ENCODE measurements around the gene PGF. TPM values are rescaled to one million over a fixed set of nuclear protein-coding genes. Genes with fewer than 3 reads are reported as not detected.

PGF gene
- total and polyA plus RNA-seq, 2 of the 13 experiments (the other 11 are each of a cell fraction or from before 2014, with no cell fraction given): 10.7 to 27.5 TPM

DNA sequence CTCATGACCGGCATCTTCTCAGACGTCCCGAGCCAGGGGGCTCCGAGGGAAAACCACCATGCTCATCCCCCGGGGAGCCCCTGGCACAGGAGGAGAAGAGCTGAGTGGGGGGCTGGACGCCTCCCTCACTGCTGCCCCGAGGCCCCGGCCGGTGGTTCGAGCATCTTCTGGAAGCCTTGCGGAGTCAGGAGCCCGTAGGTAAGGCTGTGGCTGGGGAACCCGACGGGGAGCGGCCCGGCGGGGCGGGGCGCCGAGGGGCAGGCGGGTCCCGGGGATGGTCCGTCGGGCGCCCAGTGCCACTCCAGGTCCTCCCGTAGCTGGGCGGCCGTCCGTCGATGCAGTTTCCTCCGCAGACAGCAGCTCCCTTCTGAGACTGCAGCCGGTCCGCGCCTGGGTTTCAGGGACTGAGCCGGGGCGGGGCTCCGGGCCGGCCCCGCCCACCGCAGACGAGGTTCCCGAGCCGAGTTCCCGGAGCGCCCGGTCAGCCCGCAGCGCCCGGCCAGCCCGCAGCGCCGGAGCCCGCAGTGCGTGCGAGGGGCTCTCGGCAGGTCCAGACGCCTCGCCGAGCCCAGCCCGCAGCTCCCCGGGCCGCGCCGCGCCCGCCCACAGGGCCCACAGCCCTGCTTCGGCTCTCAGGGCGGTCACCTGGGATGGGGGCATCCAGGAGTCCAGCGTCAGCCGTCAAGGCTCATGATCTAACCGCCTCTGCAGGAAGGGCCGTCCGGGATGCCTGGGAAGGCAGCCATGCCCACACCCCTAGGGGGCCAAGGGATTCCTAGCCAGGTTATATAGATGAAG, at the start of gene PGF (continued):
- TF ChIP-seq, protein P1, sequence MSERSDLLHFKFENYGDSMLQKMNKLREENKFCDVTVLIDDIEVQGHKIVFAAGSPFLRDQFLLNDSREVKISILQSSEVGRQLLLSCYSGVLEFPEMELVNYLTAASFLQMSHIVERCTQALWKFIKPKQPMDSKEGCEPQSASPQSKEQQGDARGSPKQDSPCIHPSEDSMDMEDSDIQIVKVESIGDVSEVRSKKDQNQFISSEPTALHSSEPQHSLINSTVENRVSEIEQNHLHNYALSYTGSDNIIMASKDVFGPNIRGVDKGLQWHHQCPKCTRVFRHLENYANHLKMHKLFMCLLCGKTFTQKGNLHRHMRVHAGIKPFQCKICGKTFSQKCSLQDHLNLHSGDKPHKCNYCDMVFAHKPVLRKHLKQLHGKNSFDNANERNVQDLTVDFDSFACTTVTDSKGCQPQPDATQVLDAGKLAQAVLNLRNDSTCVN (CRISPR knock-in tag; IDR thresholded peaks at IDR 0.05; ENCODE audit: borderline replicate concordance): 0 out of 2 replicates have a peak, but pooled peaks have one; percentile 38
- TF ChIP-seq, protein P2, sequence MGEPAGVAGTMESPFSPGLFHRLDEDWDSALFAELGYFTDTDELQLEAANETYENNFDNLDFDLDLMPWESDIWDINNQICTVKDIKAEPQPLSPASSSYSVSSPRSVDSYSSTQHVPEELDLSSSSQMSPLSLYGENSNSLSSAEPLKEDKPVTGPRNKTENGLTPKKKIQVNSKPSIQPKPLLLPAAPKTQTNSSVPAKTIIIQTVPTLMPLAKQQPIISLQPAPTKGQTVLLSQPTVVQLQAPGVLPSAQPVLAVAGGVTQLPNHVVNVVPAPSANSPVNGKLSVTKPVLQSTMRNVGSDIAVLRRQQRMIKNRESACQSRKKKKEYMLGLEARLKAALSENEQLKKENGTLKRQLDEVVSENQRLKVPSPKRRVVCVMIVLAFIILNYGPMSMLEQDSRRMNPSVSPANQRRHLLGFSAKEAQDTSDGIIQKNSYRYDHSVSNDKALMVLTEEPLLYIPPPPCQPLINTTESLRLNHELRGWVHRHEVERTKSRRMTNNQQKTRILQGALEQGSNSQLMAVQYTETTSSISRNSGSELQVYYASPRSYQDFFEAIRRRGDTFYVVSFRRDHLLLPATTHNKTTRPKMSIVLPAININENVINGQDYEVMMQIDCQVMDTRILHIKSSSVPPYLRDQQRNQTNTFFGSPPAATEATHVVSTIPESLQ (CRISPR knock-in tag; conservative IDR thresholded peaks at IDR 0.05): no peak
- TF ChIP-seq KDM5B (CRISPR knock-in tag; IDR thresholded peaks at IDR 0.05; ENCODE audit: borderline replicate concordance) (peak; percentile 28; the same call in 1 of the 2 replicates), ZNF547 (CRISPR knock-in tag; IDR thresholded peaks at IDR 0.05) (no peak), ARNT2 (CRISPR knock-in tag; IDR thresholded peaks at IDR 0.05; ENCODE audit: low read depth) (peak; percentile 82), GATA4 (IDR thresholded peaks at IDR 0.05; ENCODE audit: borderline replicate concordance, low read depth) (0 out of 2 replicates have a peak, but pooled peaks have one; percentile 45), ZFP37 (CRISPR knock-in tag; IDR thresholded peaks at IDR 0.05; ENCODE audit: borderline replicate concordance) (0 out of 2 replicates have a peak, but pooled peaks have one; percentile 9), ZNF761 (CRISPR knock-in tag; conservative IDR thresholded peaks at IDR 0.05) (no peak), ZNF225 (CRISPR knock-in tag; IDR thresholded peaks at IDR 0.05) (no peak), JARID2 (CRISPR knock-in tag; IDR thresholded peaks at IDR 0.05; ENCODE audit: insufficient replicate concordance) (peak; percentile 48), ZNF562 (CRISPR knock-in tag; IDR thresholded peaks at IDR 0.05; ENCODE audit: borderline replicate concordance) (no peak), CHD2 (IDR thresholded peaks at IDR 0.05; ENCODE audit: low read depth, low read length) (peak; percentile 60; the same call in 1 of the 2 replicates), NFRKB (IDR thresholded peaks at IDR 0.05) (no peak), ZNF234 (CRISPR knock-in tag; conservative IDR thresholded peaks at IDR 0.05) (no peak), PTBP1 (IDR thresholded peaks at IDR 0.05; ENCODE audit: low read depth, low read length, poor library complexity, severe bottlenecking) (no peak), ZNF543 (CRISPR knock-in tag; IDR thresholded peaks at IDR 0.05) (no peak), ZNF546 (CRISPR knock-in tag; conservative IDR thresholded peaks at IDR 0.05) (no peak), TAF1 (CRISPR knock-in tag; IDR thresholded peaks at IDR 0.05) (peak; percentile 90), ZNF777 (CRISPR knock-in tag; IDR thresholded peaks at IDR 0.05) (peak; percentile 94)
- TF ChIP-seq, protein P3, sequence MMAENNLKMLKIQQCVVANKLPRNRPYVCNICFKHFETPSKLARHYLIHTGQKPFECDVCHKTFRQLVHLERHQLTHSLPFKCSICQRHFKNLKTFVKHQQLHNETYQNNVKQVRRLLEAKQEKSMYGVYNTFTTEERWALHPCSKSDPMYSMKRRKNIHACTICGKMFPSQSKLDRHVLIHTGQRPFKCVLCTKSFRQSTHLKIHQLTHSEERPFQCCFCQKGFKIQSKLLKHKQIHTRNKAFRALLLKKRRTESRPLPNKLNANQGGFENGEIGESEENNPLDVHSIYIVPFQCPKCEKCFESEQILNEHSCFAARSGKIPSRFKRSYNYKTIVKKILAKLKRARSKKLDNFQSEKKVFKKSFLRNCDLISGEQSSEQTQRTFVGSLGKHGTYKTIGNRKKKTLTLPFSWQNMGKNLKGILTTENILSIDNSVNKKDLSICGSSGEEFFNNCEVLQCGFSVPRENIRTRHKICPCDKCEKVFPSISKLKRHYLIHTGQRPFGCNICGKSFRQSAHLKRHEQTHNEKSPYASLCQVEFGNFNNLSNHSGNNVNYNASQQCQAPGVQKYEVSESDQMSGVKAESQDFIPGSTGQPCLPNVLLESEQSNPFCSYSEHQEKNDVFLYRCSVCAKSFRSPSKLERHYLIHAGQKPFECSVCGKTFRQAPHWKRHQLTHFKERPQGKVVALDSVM (CRISPR knock-in tag; IDR thresholded peaks at IDR 0.05): no peak
- TF ChIP-seq, protein P4, sequence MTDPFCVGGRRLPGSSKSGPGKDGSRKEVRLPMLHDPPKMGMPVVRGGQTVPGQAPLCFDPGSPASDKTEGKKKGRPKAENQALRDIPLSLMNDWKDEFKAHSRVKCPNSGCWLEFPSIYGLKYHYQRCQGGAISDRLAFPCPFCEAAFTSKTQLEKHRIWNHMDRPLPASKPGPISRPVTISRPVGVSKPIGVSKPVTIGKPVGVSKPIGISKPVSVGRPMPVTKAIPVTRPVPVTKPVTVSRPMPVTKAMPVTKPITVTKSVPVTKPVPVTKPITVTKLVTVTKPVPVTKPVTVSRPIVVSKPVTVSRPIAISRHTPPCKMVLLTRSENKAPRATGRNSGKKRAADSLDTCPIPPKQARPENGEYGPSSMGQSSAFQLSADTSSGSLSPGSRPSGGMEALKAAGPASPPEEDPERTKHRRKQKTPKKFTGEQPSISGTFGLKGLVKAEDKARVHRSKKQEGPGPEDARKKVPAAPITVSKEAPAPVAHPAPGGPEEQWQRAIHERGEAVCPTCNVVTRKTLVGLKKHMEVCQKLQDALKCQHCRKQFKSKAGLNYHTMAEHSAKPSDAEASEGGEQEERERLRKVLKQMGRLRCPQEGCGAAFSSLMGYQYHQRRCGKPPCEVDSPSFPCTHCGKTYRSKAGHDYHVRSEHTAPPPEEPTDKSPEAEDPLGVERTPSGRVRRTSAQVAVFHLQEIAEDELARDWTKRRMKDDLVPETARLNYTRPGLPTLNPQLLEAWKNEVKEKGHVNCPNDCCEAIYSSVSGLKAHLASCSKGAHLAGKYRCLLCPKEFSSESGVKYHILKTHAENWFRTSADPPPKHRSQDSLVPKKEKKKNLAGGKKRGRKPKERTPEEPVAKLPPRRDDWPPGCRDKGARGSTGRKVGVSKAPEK (CRISPR knock-in tag; IDR thresholded peaks at IDR 0.05; ENCODE audit: borderline replicate concordance): no peak
